HL-60 (cell line): Measurements from ENCODE around the gene ARID2.

Source experiments
- DNase-seq, 2 experiments: peaks; one replicate each; pipeline ENCODE4 v3.0.0-alpha.2; 2010 to 2020; ENCODE audit warnings: low read depth in 1 of 2, low spot score in 1 of 2
- H3K27ac ChIP-seq: fragments of 250-450 bp; sonication (Bioruptor Pico); replicated peaks from 2 replicates; pipeline ENCODE4 v1.5.1; 2020; ENCODE audit warnings: mild to moderate bottlenecking, moderate library complexity
- H3K27me3 ChIP-seq: fragments of 250-450 bp; sonication (Bioruptor Pico); 2 replicates; pipeline ENCODE4 v1.5.1; 2021; ENCODE audit warnings: mild to moderate bottlenecking, moderate library complexity; ENCODE audit not compliant: insufficient read depth, poor library complexity, severe bottlenecking
- H3K4me3 ChIP-seq: replicated peaks from 2 replicates; pipeline ENCODE4 v1.5.1; 2011; ENCODE audit warnings: mild to moderate bottlenecking, control low read depth, low read length; ENCODE audit not compliant: insufficient read depth
- CTCF ChIP-seq: IDR thresholded peaks from one replicate; pipeline ENCODE4 v1.5.1; 2011; ENCODE audit warnings: low read length, control low read depth, inconsistent platforms; ENCODE audit not compliant: insufficient read depth
- GABPA ChIP-seq: IDR thresholded peaks from 2 replicates; pipeline ENCODE4 v1.6.1; 2012; ENCODE audit warnings: low read depth
- POLR2AphosphoS5 ChIP-seq: IDR thresholded peaks from 2 replicates; pipeline ENCODE4 v1.6.1; 2012; ENCODE audit warnings: low read depth
- REST ChIP-seq: IDR thresholded peaks from 2 replicates; pipeline ENCODE4 v1.6.1; 2012; ENCODE audit warnings: low read depth; ENCODE audit not compliant: insufficient replicate concordance
- SPI1 ChIP-seq: IDR thresholded peaks from 2 replicates; pipeline ENCODE4 v1.6.1; 2012; ENCODE audit warnings: low read depth, mild to moderate bottlenecking, borderline replicate concordance

The ARID2 gene

GRCh38 chr12:45713078-45713477 lies 16.4 kb upstream of the ARID2 start:
- H3K27ac ChIP-seq, result no peak overlapping the region
- H3K4me3 ChIP-seq, result no peak overlapping the region
- TF ChIP-seq CTCF, result no peak
- no peak for TF ChIP-seq GABPA
- no peak for TF ChIP-seq SPI1
- no peak for TF ChIP-seq POLR2AphosphoS5
- no peak for TF ChIP-seq REST
- H3K27me3 ChIP-seq, result no peaks in the 10 kb centered on the region
- DNase-seq, result no peak

- Histone ChIP-seq H3K27ac (no peak overlapping the region), H3K27me3 (no peaks in the 10 kb centered on the region), H3K4me3 (no peak overlapping the region)
- no peak for DNase-seq
- TF ChIP-seq POLR2AphosphoS5 (no peak), CTCF (no peak), REST (no peak), GABPA (no peak), SPI1 (no peak)
Measured at GRCh38 chr12:45718306-45718705, 11.2 kb upstream of the ARID2 start.

GRCh38 chr12:45720069-45720468 lies 9.4 kb upstream of the ARID2 start:
- H3K4me3 ChIP-seq, result no peak overlapping the region
- DNase-seq, result no peak
- no peaks in the 10 kb centered on the region for H3K27me3 ChIP-seq
- no peak overlapping the region for H3K27ac ChIP-seq
- TF ChIP-seq CTCF (no peak), POLR2AphosphoS5 (no peak), GABPA (no peak), SPI1 (no peak), REST (no peak)
